ENCODE data around the gene SCGB1C2.
"Not testable (repeated sequence)": the region's sequence is repeated elsewhere in the genome, so short reads cannot be mapped to it uniquely, and the experiment has no call there.

The SCGB1C2 gene

DNA sequence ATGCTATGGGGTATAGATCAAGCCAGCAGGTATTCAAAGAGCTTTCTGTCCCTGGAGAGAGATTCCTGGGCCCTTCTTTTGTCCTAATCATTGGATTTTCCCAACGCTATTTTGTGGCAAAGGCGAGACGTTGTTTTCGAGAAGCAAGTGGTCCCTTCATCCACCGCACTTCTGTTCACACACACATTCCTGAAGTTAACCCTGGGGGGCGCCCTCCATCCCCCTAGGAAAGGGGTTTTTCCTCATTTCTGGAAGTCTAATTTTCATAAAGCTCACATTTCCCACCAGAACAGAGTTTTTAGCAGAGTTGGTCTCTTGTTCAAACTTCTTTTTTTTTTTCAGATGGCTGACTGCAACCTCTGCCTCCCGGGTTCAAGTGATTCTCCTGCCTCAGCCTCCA, 11.9 kb downstream of the SCGB1C2 start:
- DNase-seq, result no peak

- DNase-seq, result no peak
These were observed 12.7 kb downstream of the SCGB1C2 start for GRCh38 chr17:149897-150584.

GRCh38 chr17:151004-151403, 13.6 kb downstream of the SCGB1C2 start:
- DNase-seq, result no peak

DNA sequence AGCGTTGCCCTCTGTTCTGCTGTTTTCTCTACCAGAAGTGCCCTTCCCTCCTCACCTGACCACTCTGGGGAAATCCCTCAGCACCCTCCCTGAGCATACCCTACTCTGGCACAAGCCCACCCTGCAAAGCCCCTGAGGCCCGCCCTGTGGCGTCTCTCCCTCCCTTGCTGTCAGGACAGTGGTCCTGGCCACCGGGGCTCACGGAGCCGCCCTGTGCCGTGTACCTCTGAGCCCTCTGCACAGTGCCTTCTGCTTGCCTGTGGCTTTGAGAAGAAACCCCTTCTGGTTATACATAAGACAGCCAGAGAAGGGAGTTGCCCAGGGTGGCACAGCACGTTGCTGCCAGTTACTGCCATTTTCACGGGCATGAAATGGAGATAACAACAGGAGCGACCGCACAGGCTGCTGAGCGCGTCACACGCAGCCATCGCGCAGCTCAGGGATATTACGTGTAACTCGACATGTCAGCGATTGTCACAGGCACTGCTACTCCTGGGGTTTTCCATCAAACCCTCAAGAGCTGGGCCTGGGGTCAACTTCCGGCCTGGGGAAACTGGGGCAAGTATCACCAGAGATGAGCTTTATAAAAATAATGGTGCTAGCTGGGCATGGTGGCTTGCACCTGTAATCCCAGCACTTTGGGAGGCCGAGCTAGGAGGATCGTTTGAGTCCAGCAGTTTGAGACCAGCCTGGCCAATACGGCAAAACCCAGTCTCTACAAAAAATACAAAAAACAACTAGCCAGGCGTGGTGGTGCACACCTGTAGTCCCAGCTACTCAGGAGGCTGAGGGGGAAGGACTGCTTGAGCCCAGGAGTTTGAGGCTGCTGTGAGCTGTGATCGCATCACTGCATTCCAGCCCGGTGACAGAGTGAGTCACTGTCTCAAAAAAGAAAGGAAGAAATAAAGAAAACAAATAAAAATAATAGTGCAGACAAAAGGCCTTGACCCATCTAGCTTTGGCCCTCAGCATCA, 14.8 kb downstream of the SCGB1C2 start:
- no peak for DNase-seq

GRCh38 chr17:152860-153420, 15.6 kb downstream of the SCGB1C2 start:
- DNase-seq, result no peak

- no peak for DNase-seq
These were observed 16.5 kb downstream of the SCGB1C2 start for GRCh38 chr17:153851-154250.

- DNase-seq, result no peak
These were observed 18.2 kb downstream of the SCGB1C2 start for GRCh38 chr17:155576-155975.

DNA sequence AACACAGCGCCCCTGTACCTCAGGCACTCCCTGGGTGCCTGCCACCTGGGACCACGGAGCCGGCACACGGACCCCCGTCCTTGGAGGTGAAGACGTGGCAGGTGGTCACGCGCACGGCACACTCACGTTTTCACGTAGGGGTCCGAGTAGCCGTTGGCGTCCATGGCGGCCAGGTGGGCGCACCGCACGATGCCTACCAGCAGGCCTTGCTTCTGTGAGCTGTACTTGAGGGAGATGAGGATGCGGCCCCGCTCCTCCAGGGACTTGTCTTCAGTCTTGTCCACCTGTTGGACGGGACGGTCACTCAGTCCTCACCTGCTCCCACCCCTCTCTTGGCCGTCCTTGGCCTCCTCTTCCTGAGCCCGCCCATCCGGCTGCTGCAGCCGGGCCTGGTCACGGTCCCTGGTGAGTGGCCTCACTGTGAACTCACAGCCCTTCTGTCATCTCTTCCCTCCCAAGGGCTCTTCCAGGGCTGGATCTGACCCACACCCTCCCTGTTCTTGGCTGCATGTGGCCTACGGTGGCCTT, 18.8 kb downstream of the SCGB1C2 start:
- DNase-seq, result no peak

DNA sequence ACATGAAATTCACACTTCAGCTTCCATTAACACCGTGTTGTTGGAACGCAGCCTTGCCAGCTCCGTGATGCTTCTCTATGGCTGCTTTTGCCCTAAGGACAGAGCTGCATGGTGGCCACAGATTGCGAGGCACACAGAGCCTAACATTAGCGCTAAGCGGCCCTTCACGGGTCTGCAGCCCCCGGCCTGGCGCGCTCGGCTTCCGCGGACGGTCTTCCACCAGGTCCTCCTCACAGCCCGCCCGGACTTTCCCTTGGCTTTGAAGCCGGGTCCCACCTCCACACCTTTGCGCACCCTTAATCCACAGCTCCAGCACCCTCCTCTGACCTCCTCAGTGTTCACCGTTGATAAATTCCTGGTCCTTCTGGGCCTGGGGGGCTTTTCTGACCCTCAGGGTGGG, 19.6 kb downstream of the SCGB1C2 start:
- no peak for DNase-seq

GRCh38 chr17:157901-158300, 20.5 kb downstream of the SCGB1C2 start:
- no peak for DNase-seq

- no peak for DNase-seq
These were observed 21.0 kb downstream of the SCGB1C2 start for GRCh38 chr17:158379-158778.

- no peak for DNase-seq
These were observed 22.2 kb downstream of the SCGB1C2 start for GRCh38 chr17:159609-160008.

GRCh38 chr17:160336-160735, 23.0 kb downstream of the SCGB1C2 start:
- DNase-seq, result no peak

- no peak for DNase-seq
These were observed 24.1 kb downstream of the SCGB1C2 start for GRCh38 chr17:161481-161880.

GRCh38 chr17:162689-163088, 25.3 kb downstream of the SCGB1C2 start:
- DNase-seq, result no peak

DNA sequence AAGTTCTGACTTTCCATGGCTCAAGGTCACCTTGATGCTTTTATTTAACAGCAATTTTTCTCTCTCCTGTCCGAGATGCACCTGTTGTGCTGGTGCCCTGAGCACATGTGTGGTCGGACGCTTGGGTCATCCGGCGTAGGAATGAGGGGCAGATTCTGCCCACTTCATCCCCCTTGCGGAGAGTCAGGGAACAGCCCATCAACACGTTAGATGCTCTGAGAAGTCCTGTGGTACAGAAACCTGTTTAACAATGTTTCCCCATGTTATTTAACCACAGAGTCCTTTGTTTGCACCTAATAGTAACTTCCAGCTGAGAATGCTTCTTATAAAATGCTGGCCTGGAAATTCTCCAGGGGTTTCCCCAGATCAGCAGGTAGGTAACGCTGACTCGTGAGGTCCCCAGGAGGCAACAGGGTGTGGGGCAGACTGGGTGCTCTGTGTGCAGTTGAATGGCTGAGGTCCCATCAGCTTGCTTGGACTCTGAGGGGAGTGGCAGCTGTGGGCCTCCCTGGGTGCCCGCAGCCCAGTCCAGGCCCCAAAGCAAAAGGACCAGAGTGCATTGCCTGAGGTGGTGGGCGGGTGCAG, 26.2 kb downstream of the SCGB1C2 start:
- DNase-seq, result no peak

- DNase-seq, result no peak
These were observed 27.2 kb downstream of the SCGB1C2 start for GRCh38 chr17:164303-165235.

GRCh38 chr17:165939-166338, 28.6 kb downstream of the SCGB1C2 start:
- no peak for DNase-seq

- not testable (repeated sequence) for DNase-seq
These were observed 31.2 kb downstream of the SCGB1C2 start for GRCh38 chr17:168614-169013.

- no peak for DNase-seq
These were observed 32.8 kb downstream of the SCGB1C2 start for GRCh38 chr17:170130-170670.

DNA sequence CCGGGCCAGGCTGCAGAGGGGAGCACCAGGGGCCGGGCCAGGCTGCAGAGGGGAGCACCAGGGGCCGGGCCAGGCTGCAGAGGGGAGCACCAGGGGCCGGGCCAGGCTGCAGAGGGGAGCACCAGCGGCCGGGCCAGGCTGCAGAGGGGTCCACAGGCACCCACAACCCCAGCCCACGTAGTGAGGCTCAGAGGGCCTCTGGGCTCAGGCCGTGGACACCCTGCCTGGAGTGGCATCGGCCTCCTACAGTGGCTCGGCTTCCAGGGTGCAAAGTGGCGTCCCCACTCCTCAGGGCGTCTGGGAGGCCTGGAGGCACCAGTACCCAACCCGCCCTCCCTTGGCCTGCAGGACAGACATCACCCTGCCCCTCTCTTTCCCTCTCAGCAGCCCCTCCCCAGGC, 34.5 kb downstream of the SCGB1C2 start:
- DNase-seq, result no peak

DNA sequence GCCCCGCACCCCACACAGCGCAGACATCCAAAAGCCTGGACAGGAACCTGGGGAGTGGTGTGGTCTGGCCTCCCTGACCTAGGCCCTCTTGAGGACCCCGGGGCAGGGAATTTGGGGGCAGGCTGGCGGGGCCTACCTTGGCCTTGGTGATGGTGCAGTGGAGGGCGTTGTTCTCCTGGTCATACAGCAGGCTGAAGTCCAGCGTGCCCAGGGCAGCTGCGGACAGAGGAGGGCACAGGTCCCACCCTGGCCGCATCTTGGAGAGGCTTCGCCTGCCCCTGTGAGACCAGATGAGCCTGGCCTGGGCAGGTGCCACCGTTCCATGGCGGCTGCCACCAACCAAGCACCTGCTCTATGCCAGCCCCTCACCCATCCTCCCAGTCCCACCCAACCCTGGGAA, 35.0 kb downstream of the SCGB1C2 start:
- DNase-seq, result no peak
